GM21390 (cell line): ENCODE data around the gene RASA2.
A peak's percentile ranks its signal among the peaks of the same experiment; 100 is the strongest.
"Not testable (repeated sequence)": the region's sequence is repeated elsewhere in the genome, so short reads cannot be mapped to it uniquely, and the experiment has no call there.

Experiments
- ATAC-seq: cut with Tn5 transposase; IDR thresholded peaks from one replicate; pipeline ENCODE4 v1.9.1; 2021; ENCODE audit not compliant: unreplicated experiment

The RASA2 gene

DNA sequence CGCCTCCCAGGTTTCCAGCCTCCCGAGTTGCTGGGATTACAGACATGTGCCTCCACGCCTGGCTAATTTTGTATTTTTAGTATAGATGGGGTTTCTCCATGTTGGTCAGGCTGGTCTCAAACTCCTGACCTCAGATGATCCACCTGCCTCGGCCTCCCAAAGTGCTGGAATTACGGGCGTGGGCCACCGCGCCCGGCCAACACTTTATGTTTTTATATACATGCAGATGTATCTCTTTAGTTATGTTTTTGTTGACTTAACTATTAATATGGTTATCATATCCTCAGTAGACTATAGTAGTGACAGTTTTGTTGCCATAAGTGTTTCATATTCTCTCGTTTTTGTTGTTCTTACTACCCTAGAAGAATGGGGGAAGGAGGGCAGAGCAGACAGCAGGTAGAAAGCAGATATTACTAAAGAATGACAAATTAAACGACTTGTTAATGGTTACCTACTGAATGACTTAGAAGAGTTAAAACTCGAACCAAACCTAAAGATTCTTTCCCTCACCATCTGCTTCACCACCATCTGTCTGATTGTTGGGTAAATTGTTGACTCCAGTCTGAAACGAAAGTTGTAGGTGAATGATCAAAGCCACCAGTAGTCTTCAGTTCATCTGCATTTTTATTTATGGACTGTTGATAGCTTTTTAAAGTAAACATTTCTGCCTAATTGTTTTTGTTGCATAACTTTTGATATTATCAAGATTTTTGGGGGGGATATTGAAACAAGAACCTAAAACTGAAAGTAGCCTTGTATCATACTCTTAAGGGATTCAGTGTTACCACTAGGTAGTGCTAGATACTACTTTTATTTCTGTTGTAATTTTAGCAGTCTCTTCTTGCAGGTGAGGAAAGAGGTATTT, 89.3 kb downstream of the RASA2 start:
- ATAC-seq = peak; percentile 71

DNA sequence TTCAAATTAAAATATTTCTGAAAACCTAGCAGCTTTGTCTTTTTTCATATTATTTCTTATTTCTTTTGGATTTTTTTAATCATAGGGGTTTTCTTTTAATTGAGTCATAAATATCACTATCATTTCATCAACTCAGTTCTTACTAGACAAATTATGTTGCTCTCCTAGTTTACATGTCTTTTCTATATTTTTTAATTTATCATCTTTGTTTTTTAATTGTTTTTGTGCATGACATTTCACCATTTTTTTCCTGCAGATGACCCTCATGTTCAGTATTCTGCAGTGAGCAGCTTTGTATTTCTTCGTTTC, 89.9 kb downstream of the RASA2 start:
- no peak for ATAC-seq

DNA sequence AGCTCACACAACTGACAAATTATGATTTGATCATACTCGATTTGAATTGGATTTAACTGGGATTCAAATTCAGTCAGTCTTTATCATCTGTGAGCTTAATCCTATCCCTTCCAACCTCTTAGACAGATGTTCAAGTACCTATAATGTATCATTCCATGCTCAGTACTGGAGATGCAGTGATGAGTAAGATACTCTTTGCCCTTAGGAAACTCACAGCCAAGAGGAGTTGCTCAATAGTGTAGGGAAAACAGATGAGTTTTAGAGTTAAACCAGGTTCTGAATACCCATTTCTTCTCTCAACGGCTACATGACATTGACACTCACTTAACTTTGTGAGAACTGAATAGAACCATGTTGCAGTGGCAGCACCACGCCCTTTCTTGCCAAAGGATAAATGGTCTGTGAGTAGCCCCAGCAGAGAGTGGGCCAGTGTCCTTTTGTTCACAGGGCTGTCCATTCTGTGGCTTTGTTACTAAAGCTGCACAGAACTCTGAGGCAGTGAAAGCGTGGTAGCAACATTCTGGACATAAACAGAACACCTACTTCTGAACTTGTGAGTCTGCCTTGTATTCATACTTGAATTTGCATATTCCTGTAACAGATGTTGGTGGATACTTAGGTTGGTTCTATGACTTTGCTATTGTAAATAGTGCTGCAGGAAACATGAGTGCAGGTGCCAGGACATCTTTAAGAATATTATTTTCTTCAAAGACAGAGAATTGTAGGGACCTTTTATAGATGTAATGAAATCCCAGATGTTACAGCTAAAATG, 91.6 kb downstream of the RASA2 start:
- ATAC-seq = no peak

DNA sequence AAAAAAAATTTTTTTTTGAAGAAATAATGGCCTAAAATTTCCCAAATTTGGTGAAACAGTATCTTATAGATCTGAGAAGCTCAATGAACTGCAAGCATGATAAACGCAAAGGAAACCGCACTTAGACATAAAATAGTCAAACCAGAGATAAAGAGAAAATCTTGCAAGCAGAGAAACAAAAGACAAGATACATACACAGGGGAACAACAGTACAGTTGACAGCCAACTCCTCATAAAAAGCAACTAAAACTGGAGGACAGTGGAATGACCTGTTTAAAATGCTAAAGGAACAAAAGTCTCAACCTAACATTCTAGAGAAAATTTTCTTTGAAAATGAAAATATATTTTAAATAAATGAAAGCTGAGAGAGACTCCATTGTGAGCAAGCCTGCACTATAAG, 107.5 kb downstream of the RASA2 start:
- no peak for ATAC-seq

DNA sequence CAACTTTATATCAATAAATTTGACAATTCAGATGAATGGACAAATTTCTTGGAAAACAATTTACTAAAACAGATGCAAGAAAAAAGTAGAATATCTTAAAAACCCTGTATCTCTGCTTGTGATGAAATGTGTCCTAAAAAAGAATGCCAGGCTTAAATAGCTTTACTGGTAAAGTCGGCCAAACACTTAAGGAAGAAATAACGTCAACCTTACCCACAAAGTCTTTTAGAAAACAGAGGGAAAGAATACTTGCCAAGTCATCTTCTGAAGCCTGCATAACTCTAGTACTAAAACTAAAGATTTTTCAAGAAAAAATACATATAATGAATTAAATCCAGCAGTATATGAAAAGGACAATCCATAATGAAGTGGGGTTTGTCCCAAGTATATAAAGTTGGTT, 111.1 kb downstream of the RASA2 start:
- no peak for ATAC-seq

DNA sequence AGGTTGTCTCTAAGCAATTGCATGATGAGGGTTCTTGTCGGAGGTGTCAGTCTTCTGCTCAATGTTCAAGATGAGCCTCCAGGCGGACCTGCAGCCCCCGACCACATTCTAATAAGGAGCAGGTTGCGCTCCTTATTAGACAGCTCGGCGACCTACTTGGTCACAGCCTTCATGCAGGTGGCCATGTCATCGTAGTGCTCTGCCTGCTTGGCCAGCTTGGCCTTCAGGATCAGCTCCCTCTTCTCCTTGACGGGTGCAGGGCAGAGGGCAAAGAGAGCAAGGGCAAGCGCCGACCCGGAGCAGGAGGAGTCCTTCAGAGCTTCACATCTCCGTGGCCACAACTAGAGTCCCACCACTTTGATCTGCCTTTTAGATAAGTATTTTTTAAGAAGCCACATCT, 113.5 kb downstream of the RASA2 start:
- no peak for ATAC-seq

DNA sequence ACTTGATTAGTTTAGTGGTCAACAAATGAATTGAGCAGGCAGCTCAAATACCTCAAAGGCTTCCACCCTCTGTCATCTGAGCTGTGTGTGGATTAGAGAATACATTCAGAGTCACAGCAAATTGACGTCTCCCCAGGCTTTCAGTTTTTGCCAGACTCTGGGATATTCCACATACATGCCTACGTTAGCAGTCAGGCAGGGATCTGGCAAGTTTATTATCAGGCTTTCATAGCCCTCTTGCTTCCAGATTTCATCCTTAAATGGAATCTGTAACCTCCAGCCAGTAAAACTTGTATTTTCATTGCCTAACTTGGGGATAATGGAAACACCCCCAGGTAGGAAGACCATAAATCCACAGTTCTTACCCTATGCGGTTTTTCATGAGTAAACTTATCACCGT, 115.9 kb downstream of the RASA2 start:
- no peak for ATAC-seq

DNA sequence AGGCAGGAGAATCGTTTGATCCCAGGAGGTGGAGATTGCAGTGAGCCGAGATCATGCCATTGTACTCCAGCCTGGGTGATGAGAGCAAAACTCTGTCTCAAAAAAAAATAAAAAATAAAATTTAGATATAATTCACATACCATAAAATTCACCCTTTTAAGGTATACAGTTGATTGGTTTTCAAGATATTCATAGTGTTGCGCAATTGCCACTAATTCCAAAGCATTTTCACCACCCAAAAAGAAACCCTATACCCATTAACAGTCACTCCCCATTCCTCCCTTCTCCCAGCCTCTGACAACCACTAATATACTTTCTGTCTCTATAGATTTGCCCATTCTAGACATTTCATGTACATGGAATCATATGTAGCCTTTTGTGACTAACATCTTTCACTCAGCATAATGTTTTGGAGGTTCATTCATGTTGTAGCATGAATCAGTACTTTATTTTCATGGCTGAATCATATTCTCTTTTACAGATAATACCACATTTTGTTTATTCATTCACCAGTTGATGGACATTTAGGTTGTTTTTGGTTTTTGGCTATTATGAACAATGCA, 116.7 kb downstream of the RASA2 start:
- ATAC-seq = no peak

DNA sequence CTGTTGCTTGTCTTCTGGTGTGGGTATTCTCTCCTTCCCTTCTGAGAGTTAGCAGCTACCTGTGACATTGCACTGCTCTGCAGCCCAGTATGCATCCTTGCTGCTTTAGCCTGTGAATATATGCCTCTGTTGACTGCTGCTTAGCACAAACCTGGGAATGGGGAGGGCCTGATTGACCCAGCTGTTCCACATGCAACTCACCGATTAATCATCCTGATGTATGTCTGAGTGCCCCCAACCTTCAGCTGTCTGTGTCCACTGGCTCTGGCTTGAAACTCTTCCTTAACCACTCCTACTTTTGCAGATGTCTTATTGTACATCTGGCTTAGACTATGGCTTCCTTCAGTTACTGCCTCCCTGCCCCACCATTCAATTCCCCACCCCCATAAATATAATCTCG, 119.1 kb downstream of the RASA2 start:
- no peak for ATAC-seq

DNA sequence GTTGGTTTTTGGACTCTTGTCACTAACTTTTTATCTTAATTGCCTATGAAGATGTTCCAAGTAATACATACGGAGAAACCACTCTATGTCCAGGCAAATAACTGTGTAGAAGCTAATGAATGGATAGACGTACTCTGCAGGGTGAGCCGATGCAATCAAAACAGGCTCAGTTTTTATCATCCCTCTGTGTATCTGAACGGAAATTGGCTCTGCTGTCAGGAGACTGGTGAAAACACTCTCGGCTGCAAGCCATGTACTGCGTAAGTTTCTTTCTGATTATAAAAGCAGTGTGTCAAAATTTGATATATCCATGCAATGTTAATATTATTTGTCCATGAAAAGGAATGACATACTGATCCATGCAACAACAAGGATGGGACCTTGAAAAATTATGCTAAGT, 121.6 kb downstream of the RASA2 start:
- ATAC-seq = no peak

DNA sequence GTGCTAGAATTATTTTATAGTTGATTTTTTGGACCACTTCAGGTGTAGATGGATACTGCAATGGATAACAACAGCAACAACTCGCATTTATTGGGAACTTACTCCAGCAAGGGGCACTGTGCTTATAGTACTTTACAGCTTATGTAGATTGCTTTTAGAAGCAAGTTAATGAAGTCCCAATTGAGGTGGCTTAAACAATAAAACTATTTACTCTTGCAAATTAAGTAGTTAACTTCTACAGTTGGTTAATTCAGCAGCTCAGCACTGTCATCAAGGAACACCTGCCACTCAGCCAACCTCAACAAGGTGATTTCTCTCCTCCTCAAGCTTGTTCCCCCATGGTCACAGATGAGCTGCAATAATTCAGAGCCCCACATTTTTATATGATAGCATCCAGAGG, 124.1 kb downstream of the RASA2 start:
- ATAC-seq = no peak

DNA sequence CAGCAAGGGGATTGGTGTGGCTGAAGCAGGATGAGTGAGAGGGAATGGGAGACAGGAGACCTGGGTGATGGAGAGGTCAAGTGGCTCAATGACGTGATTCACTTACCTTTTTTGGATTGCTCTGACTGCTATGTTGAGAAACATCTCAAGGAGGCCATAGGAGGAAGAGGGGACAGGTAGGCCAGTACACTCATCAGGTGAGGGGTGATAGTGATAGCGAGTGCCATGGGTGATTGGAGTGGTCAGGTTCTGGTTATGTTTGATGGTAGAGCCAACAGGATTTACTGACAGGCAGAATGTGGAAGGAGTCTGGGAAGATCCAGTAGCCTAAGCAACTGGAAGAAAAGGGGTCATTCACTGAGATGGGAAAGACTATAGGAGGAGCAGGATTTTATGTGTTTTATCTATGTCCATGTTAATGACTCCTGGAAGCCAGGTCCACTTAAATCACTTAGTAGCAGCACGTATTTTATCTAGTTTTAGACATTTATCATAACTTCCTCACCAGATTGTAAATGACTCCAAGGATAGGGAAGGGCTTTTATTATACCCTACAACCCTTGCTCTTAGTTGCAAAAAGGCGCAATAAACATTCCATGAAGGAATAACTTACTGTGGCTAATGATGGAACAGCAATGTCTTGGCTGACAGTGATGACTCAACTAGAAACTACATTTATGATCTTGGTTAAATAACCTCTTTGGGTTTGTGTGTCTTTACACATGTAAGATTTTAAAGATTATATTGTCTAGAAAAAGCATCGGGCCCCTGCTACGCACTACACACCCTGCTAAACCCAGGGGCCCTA, 131.5 kb downstream of the RASA2 start:
- no peak for ATAC-seq

DNA sequence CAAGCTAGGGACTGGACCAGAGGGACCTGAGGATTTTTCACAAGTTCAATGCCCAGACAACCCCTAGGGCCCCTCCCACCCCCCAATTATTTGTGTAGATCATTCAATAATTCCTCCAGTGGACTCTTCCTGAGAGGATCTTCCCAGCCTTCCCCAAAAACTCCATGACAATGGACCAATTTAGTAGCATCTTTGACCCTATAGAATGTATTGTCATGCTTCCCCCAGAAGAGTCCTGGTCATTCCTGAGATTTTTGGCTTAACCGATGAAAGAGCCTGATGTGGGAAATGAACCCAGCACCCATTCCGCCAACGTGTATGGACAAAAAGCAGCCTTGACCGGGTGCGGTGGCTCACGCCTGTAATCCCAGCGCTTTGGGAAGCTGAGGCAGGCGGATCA, 132.1 kb downstream of the RASA2 start:
- no peak for ATAC-seq

DNA sequence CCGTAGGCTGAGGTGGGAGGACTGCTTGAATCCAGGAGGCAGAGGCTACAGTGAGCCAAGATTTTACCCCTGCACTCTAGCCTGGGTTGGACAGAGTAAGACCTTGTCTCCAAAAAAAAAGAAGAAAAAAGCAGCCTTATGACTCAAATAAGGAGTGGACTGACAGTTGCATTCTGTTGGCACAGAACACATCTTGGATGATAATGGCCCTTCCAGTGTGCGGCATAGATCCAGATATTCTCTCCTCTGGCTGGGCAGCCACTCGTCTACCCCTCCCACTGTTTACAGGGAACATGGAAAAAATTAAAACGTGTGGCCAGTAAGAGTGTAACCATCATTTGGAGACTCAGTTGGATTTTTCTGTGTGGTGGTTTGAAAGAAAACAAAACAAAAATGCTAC, 132.6 kb downstream of the RASA2 start:
- no peak for ATAC-seq

DNA sequence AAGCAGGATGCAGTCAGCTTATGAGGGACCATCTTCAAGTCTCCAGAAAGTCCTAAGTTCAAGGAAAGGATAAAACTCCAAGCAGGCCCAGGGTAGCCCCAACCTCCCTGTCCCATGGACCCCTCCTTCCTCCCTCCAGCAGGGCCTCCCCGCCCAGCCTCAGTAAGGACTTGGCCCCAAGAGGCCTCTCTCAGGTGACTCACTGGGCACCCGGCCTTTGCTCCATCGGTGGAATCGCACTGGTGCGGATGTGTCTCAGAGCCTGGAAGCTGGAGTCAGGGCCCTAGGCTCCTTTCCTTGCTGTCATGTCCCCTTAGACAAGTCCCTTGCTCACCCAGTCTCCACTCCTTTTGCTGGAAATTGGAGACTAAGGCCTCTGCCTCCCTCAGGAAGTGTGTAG, 136.9 kb downstream of the RASA2 start:
- no peak for ATAC-seq

DNA sequence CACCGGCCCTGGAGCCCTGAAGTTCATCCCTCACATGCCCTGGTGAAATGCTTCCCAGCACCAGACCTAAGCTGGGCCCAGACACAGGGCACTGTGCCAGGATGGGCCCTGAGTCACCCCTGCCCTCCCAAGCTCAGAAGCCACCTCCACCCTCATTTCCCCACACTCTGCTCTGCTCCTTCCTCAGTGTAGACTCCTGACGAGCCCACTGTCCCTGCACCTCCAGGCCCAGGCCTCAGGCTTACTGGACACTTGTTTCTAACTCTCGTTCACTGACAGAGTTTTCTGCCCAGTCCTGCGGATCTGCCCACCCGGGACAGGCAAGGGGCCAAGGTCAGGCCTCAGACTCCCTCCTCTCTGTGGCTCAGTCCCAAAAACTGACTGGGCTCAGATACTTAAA, 138.7 kb downstream of the RASA2 start:
- no peak for ATAC-seq

DNA sequence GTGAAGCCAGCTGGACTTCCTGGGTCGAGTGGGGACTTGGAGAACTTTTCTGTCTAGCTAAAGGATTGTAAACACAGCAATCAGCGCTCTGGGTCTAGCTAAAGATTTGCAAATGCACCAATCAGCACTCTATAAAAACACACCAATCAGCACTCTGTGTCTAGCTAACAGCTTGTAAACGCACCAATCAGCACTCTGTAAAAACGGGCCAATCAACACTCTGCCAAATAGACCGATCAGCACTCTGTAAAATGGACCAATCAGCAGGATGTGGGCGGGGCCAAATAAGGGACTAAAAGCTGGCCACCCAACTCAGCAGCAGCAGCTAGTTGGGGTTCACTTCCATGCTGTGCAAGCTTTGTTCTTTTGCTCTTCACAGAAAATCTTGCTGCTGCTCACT, 141.5 kb downstream of the RASA2 start:
- ATAC-seq = not testable (repeated sequence)

DNA sequence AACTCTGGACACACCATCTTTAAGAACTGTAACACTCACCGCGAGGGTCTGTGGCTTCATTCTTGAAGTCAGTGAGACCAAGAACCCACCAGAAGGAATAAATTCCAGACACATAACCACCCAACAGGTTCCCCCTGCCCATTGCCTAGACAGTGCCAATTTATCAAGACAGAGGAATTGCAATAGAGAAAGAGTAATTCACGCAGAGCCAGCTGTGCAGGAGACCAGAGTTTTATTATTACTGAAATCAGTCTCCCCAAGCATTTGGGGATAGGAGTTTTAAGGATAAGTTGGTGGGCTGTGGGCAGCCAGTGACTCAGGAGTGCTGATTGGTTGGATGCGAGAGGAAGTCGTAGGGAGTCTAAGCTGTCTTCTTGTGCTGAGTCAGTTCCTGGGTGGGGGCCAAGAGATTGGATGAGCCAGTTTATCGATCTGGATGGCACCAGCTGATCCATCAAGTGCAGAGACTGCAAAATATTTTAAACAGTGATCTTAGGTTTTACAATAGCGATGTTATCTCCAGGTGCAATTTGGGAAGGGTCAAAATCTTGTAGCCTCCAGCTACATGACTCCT, 142.1 kb downstream of the RASA2 start:
- not testable (repeated sequence) for ATAC-seq

DNA sequence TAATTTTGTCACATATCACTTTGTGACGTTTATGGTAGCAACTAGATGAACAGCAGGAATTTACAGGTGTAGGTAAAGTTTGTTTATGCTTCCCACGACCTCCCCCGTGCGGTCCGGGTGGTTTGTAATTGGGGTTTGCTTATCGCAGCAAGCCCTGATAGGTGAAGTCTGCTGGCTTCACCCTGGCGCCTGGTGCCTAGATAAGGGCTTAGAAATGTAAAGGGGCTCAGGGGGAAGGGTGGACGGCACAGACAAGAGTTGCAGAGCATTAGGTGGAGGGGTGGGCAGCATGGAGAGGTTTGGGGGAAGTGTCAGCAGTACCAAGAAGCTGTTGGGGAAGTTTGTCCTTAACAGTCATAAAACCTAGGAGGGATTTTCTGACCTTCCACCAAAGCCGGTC, 143.1 kb downstream of the RASA2 start:
- ATAC-seq = no peak

DNA sequence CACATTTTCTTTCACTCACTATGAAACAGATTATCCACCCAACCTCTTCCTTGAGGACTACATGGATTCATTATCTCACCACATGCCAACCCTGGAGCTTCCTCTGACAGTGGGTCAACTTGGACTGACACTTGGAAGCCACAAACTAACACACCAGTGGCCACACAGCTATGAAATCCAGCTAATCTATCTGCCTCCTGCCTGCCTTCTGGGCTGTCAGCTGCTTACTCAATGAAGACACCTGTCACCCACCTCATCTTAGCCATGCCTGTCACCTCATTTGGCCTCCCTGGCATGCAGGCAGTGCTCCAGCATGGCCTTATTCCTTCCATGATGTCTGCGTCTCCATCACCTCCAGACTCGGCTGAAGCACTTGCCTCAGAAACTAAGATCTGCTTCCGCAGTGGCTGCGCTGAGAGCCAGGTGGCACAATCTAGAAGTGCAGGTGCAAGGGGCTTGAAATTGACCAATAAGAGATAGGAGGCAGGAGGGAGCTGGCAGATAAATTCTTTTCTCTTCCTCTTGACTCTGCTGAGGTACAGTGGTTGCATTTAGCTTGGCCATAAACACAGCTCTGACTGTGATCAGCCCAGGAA, 146.1 kb downstream of the RASA2 start:
- no peak for ATAC-seq

DNA sequence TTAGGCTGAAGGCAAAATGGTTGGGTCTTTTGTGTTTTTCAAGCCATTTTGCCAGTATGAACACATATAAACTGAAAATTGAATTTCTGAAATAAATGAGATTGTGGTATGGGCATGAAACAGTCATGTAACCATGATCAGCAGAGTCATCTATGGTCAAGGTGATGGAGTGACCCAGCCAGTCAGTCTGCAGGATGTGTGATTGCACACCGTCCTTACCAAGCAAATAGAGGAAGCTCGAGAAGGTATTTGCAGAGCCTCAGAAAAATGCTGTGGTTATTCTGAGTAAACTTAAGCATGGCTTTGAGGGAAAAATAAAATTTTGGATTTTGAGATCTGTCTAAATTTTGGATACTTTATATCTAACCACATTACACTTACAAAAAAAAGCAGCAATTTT, 155.4 kb downstream of the RASA2 start:
- ATAC-seq = no peak
